SK-MEL-5 (cell line): ENCODE data around the gene LY6G6D. TPM values are rescaled to one million over a fixed set of nuclear protein-coding genes. Genes with fewer than 3 reads are reported as not detected.
"Not testable (repeated sequence)": the region's sequence is repeated elsewhere in the genome, so short reads cannot be mapped to it uniquely, and the experiment has no call there.

ENCODE experiments used
- DNase-seq: peaks from one replicate; pipeline ENCODE4 v3.0.0-alpha.2; 2016; ENCODE audit warnings: low read depth, low spot score
- in situ Hi-C: cut with HindIII; loops from 2 replicates; pipeline ENCODE4 v1.10.0; 2016; ENCODE audit warnings: low sequenced_read_pairs, high pct_unique_total_duplicates, low pct_unique_long_range_greater_than_20kb
- total RNA-seq: library from RNA; depleted of rRNA; stranded (reverse); fragments of >200 nt; shearing (Covaris generic); gene quantifications from 2 replicates; pipeline ENCODE4 v1.2.3, GENCODE V29; 2014

The LY6G6D gene
- total RNA-seq, 1 experiment from 2014 or later, result not detected

DNA sequence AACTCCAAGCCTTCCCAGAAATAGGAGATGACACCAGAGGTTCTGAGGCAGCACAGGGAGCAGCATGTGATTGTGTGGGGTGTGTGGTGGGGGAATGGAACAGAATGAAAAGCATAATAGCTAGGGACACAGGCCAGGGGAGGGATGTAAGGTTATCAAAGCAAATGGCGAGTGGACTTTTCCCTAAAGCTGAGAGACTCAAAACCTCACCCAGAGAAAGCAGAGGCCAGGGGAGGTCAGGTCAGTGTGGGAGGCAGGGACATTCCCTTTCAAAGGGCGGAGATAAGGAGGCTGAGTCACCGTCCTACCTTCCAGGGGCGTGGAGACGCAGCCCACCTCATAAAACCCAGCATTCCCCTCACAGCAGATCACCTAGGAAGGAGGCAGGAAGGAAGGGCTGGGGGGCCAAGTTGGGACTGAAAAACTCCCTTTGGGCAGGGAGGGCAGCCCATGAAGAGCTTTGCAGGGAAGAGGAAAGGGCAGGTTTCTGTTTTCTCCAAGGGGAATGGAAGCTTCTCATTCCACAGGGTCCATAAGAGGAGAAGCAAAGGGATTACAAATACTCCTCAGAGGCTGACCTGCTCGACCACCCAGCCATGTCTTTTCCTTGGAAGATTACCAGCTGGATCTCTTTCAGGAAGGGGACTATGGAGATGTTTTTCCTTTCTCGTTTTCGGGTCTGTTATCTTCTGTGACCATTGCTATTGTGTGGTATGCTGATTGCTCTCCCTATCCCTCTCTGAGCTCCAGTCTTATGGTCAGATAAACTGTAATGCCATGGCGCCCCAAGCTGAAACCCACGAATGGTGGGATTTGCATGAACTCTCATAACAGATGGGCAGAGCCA, 24.7 kb upstream of the LY6G6D start:
- in situ Hi-C loops, result no loop called here
- no peak for DNase-seq

DNA sequence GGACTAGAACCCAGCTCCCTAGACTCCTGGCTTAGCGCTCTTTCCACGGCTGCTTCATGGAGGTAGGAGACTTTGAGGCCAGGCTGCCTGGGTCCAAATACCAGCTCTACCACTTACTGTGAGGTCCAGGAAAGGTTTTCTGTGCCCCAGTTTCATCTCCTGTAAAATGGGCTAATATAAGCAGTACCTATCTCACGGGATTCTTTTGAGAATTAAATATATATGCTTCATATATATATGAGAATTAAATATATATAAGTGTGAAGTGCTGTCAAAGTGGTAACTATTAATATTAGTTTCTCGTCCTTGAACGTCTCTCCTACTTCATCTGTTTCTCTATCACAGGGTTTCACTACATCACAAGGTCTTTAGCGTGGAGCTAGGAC, 24.1 kb upstream of the LY6G6D start:
- no peak for DNase-seq
- in situ Hi-C loops, result no loop called here

DNA sequence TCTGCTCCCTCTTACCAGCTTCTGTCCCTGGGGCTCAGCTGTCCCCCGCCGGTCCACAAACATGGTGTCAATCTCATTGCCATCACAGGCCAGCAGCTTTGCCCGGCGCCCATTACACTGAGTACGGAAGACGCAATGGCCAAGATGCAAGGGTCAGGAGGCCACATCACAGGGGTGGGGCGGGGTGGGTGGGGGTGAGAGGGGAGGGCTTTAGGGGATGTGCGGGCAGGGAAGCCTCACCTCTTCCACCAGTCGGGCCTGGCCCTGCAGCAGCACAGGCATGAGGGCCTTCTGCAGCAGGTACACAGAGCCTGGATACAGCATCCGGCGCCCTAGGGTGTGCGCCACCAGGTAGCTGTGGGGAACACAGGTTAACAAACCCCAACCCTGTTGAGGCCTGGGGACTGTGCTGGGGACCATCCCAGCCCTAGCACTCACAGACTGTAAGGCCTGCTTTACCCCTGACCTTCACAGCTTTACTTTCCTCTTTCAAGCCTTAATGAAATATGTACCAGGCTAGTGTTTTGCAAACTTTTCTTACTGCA, 23.5 kb upstream of the LY6G6D start:
- in situ Hi-C loops, result no loop called here
- no peak for DNase-seq

DNA sequence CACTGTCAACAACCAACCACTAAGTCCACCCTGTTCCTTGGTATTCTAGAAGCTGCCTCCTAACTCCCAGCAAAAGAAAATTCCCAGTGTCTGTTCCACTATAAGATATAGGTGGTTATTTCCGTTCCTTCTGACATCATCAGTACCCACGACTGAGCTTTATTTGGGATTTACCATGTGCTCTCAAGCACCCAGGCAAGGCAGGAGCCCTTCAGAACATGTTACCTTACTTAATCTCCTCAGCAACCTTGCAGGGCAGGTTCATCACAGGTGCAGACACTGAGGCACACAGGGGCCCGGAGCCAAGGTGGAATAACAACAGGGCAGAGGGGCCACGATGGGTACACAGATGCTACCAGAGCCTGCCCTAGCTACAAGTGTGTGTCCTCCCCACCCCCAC, 22.8 kb upstream of the LY6G6D start:
- in situ Hi-C loops, result no loop called here

DNA sequence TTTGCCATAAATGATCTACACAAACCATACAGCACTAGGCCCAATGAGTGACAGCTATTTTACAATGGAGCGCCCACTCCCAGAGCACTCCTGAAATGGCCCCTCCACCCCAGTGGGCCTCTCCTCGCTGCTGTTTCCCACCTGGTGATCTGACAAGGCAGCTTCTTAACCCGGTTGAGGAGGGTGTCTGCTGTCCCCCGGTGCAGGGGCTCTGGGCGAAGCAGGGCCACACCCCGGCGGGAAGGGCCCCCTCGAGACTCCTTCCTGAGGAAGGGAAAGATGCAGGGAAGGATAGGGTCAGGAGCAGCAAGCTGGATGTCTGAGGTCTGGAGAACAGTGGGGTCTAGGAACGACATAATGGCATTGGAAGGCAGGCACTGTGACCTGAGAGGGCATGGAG, 22.3 kb upstream of the LY6G6D start:
- DNase-seq, result no peak
- in situ Hi-C loops, result no loop called here

More for the DNA sequence above, 22.8 kb upstream of the LY6G6D start:
- DNase-seq, result no peak

DNA sequence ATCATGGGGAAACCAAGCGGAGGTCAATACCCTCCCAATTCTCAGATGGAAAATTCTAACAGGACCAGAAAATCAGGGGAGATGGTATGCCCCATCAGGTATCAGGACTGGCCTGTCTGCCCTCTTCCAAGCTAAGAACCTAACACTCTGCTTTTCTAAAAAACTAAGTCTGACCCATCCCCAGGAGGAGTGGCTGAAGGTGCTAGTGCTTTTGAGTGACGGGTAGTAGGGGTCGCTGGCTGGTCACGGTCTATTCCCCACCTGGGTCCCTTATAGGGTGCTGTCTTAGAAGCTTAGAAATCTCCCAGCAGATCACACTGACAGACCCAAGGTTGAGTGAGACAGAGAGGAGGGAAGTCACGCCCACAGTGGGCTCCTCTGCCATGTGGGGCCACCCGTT, 21.6 kb upstream of the LY6G6D start:
- in situ Hi-C loops, result no loop called here
- DNase-seq, result no peak

DNA sequence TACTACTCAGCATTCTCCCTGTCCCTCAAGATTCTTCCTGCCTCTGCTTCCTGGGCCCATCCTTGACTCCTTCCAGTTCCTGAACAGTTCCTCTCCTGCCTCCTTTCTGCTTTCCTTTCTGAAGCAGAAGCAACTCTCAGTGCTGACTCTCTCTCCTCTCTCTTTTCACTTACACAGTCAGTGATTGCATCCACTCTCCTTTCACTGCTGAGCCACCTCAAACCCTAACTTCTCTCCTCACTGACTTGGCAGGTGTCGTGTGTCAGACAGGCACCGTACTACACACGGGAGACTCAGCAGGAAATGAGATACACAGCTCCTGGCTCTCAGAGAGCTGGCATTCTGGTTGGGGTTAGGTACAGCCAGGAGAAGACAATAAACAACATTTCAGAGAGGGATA, 17.6 kb upstream of the LY6G6D start:
- DNase-seq, result no peak
- in situ Hi-C loops, result no loop called here

DNA sequence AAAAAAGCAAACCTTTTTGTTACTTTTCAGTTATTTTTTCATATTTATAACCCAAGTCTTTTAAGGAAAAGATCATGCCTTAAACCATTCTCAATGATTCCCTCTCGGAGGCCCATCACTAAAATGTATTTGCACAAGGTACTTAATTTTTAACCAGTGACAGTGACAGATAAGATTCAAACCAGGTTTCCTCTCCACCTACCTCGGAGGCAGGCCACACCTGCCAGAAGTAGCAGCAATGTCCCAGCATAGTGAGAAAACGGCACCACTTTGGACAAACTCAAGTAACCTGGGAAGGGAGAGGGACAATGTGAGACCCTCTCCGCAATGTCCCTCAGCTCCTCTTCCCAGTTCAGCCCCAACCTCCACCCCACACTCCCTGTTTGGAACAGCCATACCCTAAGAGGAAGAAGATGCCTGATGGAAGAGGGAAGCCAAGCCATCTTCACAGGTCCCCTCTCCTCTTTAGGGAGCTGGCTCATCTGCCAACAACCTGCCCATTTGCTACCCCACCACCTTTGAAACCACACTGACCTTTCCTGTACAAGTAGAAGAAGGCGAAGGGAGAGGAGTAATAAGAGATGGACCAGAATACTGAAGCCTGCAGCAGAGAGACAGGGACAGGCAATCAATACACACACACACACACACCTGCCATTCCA, 14.3 kb upstream of the LY6G6D start:
- no peak for DNase-seq
- in situ Hi-C loops, result no loop called here

DNA sequence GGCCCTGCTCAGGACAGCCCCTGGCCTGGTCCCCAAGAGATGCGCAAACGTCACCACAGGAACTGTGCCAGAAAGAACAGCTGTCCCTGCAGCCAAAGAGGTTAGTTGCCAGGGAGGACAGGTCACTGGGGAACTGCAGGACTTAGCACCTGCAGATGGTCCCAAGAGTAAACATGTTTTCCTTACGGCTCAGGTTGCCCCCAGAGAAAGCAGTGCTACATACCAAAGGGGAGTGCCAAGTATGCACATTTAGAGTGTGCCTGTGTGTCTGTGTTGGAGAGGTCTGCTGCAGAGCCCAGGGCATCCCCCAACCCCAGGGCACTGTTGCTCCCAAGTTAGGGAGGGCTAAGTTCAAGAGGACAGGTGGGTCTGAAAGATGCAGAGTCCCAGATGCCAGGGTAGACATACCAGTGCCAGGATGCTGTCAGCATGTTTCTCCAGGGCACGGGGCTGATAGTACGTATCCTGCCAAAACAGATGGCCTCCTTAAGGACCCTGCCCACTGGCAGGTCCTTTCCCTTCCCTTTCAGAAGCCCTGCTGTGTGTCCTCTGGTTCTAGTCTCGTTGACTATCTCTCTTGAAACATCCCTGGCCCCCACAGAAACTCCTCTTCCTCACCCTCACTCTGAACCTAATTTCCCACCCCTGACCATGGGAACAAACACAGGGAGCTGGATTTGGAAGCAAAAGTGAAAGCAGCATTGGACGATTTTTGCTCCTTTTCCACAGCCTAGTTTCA, 13.3 kb upstream of the LY6G6D start:
- in situ Hi-C loops, result no loop called here
- DNase-seq, result no peak

DNA sequence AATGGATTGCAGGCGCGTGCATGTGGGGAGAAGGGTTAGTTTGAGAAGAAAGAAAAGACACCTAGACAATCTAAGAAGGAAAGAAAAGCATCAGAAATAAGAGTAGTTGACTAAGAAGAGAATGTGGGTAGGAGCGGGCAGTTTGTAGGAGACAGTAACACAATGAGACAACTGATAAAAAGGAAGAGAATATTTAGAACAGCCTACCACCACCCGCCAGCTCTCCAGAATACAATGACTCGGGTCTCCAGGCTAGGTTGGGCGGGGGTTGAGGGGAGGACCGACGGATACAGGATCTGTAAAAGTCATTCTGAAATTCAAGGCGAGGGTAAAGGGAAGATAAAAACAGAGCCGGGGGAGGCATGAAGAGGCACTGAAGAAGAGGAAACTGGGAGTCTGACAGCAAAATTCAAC, 12.7 kb upstream of the LY6G6D start:
- in situ Hi-C loops, result no loop called here
- DNase-seq, result peak; percentile 4

DNA sequence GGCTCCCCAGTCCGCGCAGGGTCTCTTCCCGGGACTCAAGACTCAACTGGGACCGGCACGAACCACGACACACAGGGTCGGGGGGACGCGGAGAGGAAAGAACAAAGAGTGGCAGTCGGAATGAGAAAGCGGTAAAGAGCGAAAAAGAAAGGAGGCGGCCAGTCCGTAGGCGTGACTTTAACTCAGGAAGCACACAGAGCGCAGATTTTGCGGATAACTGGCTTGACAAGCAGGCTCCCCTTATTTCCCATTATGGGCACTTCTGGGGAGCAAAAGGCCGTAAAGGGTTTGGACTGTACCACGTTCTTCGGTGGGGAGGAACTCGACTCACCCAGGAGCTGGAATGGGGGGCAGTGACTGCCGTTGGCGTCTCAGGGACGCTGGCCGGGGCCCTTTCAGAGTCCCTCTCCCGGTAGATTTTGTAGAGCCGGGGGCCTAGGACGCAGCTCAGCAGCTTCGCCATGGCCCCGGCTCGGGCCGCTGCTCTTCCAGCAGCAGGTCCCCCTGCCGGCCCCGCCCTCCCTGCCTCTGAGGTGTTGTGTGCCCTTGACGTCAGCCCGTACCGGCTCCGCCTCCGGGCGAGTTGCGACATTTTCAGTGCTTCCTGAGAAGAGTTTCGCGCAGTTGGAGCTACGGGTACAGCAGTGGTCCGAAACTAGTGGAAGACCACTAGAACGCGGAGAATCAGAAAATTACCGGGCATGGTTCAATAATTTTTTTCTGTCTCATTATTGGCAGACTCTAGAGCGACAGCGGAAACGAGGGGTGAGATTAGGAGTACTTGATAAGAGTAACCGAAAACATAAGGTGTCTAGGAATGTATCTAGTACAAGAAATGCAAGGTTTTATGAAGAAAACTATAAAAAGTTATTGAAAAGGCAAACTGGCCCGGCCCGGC, 12.1 kb upstream of the LY6G6D start, which contains the start of gene ABHD16A:
Gene ABHD16A, minus strand, starts transcription at position 506 of the 898 bp plus-strand sequence. Its CDS starts 43 bp downstream, at position 463.
- peak; percentile 98 for DNase-seq
- in situ Hi-C loops, result no loop called here

DNA sequence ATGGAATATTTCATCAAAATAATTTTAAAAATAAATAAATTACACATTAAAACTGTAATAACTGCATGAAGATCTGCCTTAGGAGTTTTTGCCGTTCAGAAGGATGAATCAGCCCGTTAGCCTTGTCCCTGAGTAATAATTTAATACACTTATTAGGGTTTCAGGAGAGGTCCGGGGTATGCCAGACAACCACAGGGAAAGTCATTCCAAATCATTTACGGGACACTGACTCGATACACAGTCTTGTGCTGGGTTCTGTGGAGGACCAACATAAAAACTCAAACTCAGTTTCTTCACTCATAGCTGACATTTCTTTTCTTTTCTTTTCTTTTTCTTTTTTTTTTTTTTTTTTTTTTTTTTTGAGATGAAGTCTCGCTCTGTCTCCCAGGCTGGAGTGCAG, 9.2 kb upstream of the LY6G6D start:
- no peak for DNase-seq

DNA sequence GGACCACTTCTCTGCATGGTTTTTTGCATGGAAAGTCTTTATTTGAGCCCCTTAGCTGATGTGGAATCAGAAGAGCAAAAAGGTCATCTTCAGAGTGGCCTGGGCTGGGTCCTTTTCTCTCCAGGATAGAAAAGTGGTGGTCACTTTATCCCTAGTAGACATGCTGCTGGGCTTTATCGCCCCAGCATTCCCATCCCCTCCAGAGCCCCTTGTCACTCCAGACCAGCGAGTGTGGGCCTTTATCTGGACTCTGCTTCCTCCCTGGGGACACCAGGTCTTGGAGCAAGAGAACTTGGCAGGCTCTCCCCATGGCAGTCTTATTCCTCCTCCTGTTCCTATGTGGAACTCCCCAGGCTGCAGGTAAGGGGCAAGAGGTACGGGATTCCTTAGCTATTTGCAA, 8.5 kb upstream of the LY6G6D start, which contains the start of gene LY6G6F:
Gene LY6G6F, plus strand, starts transcription at position 268 of the 400 bp plus-strand sequence. Its CDS starts 41 bp downstream, at position 309.
- in situ Hi-C loops, result no loop called here
- no peak for DNase-seq

More for the DNA sequence above, 9.2 kb upstream of the LY6G6D start:
- in situ Hi-C loops, result no loop called here

DNA sequence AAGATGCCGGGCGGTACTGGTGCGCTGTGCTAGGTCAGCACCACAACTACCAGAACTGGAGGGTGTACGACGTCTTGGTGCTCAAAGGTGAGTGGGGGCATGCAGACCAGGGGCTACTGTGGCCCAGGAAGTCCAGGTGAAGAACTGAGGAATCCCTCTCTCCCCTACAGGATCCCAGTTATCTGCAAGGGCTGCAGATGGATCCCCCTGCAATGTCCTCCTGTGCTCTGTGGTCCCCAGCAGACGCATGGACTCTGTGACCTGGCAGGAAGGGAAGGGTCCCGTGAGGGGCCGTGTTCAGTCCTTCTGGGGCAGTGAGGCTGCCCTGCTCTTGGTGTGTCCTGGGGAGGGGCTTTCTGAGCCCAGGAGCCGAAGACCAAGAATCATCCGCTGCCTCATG, 7.4 kb upstream of the LY6G6D start:
- in situ Hi-C loops, result no loop called here
- DNase-seq, result no peak

DNA sequence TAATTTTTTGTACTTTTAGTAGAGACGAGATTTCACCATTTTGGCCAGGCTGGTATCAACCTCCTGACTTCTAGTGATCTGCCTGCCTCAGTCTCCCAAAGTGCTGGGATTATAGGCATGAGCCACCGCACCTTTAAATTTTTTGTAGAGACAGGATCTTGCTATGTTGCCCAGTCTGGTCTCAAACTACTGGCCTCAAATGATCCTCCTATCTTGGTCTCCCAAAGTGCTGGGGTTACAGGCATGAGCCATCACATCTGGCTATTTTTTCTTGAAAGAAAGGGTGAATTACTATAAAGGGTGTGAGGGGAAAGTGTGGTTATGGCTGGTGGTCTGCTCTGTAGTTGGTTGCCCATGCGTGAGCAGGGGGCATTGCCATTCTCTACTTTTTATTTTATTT, 6.9 kb upstream of the LY6G6D start:
- DNase-seq, result no peak
- in situ Hi-C loops, result no loop called here

DNA sequence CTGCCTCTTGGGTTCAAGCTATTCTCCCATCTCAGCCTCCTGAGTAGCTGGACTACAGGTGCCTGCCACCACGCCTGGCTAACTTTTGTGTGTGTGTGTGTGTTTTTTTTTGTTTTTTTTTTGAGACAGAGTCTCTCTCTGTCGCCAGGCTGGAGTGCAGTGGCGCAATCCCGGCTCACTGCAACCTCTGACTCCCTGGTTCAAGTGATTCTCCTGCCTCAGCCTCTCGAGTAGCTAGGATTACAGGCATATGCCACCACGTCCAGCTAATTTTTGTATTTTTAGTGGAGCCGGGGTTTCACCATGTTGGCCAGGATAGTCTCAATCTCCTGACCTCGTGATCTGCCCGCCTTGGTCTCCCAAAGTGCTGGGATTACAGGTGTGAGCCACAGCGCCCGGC, 6.0 kb upstream of the LY6G6D start:
- in situ Hi-C loops, DNase-seq: not testable (repeated sequence)
